NB4 (cell line): ENCODE results near the gene ALDH16A1.

Source experiments
- DNase-seq: peaks from one replicate; pipeline ENCODE4 v3.0.0; 2010; ENCODE audit warnings: low read depth
- H3K4me3 ChIP-seq: one replicate; pipeline ENCODE4 v1.5.1; 2011; ENCODE audit warnings: mild to moderate bottlenecking, low read depth, low read length, moderate library complexity
- MYC ChIP-seq: IDR thresholded peaks from 2 replicates; pipeline ENCODE4 v1.6.1; 2011; ENCODE audit warnings: low read depth, low read length
- POLR2A ChIP-seq: IDR thresholded peaks from 2 replicates; pipeline ENCODE4 v1.6.1; 2011; ENCODE audit warnings: mild to moderate bottlenecking; ENCODE audit not compliant: insufficient read length; ENCODE audit errors: extremely low read depth
- TF ChIP-seq, protein P1 (sequence below): IDR thresholded peaks from one replicate; pipeline ENCODE4 v1.5.1; 2012; ENCODE audit warnings: low read depth, low read length
- TF ChIP-seq, protein P2 (sequence below): IDR thresholded peaks from 2 replicates; pipeline ENCODE4 v1.6.1; 2011; ENCODE audit warnings: low read depth, low read length

The ALDH16A1 gene

GRCh38 chr19:49496574-49497008 is 43.6 kb downstream of the ALDH16A1 start:
- TF ChIP-seq, protein P1, sequence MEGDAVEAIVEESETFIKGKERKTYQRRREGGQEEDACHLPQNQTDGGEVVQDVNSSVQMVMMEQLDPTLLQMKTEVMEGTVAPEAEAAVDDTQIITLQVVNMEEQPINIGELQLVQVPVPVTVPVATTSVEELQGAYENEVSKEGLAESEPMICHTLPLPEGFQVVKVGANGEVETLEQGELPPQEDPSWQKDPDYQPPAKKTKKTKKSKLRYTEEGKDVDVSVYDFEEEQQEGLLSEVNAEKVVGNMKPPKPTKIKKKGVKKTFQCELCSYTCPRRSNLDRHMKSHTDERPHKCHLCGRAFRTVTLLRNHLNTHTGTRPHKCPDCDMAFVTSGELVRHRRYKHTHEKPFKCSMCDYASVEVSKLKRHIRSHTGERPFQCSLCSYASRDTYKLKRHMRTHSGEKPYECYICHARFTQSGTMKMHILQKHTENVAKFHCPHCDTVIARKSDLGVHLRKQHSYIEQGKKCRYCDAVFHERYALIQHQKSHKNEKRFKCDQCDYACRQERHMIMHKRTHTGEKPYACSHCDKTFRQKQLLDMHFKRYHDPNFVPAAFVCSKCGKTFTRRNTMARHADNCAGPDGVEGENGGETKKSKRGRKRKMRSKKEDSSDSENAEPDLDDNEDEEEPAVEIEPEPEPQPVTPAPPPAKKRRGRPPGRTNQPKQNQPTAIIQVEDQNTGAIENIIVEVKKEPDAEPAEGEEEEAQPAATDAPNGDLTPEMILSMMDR = no peak
- no peak for TF ChIP-seq POLR2A
- TF ChIP-seq, protein P2, sequence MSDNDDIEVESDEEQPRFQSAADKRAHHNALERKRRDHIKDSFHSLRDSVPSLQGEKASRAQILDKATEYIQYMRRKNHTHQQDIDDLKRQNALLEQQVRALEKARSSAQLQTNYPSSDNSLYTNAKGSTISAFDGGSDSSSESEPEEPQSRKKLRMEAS = no peak
- no peak for TF ChIP-seq MYC
- peak overlapping the region; percentile 100 for H3K4me3 ChIP-seq
- DNase-seq = no peak

DNA sequence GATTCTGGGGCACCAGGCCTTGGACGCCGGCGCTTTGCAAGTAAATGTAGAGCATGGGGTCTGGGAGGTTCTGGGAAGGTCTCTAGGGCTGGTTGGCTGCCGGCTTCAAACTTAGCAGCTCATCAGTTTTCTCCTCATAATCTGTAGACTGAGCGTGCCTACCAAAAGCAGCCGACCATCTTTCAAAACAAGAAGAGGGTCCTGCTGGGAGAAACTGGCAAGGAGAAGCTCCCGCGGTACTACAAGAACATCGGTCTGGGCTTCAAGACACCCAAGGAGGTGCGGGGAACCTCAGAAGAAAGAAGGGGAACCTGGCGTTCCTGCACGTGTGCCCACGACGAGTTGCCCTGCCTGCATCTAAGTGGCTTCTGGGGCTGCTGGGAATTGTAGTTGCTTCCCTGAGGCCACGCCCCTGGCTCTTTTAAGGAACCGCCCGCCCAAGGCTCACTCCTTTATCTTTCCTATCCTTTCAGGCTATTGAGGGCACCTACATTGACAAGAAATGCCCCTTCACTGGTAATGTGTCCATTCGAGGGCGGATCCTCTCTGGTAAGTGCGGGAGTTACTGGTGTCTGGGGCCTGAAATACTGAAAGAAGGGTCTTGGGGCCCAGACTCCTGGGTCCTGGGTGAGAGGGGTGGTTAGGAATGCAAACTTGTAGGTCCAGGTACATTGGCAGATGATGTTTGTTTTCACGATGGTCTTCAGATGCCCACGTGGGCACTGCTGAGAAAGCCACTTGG is 44.2 kb downstream of the ALDH16A1 start:
- peak; percentile 87 for DNase-seq
- TF ChIP-seq, protein P2 = peak; percentile 93
- TF ChIP-seq MYC = peak; percentile 95
- TF ChIP-seq, protein P1 = no peak
- TF ChIP-seq POLR2A = peak; percentile 38
- H3K4me3 ChIP-seq = peak overlapping the region; percentile 100

DNA sequence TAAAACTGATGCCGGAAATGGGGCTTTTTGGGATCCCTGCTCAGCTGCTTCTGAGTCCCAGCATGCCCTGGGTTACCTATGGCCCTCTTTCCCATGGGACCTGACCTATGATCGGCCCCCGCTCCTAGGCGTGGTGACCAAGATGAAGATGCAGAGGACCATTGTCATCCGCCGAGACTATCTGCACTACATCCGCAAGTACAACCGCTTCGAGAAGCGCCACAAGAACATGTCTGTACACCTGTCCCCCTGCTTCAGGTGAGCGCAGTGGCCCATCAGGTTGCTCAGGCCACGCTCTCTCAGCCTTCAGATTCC is 44.7 kb downstream of the ALDH16A1 start:
- H3K4me3 ChIP-seq = peak overlapping the region; percentile 100
- no peak for DNase-seq
- no peak for TF ChIP-seq MYC
- no peak for TF ChIP-seq POLR2A
- TF ChIP-seq, protein P2 = no peak

DNA sequence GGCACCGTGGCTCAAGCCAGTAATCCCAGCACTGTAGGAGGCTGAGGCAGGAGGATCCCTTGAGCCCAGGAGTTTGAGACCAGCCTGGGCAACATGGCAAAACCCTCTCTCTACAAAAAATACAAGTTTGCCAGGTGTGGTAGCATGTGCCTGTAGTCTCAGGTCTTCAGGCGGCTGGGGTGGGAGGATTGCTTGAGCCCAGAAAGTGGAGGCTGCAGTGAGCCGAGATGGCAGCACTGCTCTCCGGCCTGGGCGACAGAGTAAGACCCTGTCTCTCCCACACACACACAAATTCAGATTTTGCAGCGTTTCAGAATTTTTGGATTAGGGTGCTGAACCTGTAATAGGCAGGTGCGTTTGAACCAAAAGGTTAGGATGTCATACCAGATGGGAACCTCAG is 45.5 kb downstream of the ALDH16A1 start:
- no peak for TF ChIP-seq MYC
- TF ChIP-seq, protein P1 = no peak
- no peak for TF ChIP-seq POLR2A
- TF ChIP-seq, protein P2 = no peak
- no peak for DNase-seq
- peak overlapping the region; percentile 100 for H3K4me3 ChIP-seq

DNA sequence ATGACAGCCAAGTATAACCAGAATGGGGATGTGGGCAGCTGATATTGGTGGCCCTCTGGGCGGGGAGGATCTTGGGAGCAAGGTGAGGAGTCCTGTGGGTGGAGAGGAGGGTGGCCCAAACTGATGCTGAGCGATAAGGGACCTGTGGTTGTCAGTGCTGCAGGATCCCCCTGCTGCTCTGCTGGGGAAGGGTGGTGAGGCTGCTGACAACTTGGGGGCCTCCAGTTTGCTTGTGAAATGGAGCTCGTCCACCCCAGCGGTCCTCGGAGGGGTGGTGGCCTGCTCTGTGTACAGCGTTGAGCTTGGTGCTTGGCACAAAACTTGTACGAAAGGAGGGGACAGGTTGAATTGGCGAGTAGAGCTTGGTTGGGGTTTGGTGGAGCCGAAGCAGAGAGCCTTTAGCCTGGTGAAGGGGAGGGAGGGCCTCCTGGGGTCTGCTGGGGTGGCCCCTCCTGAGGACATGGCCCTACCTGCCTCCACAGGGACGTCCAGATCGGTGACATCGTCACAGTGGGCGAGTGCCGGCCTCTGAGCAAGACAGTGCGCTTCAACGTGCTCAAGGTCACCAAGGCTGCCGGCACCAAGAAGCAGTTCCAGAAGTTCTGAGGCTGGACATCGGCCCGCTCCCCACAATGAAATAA is 46.1 kb downstream of the ALDH16A1 start:
- TF ChIP-seq MYC (no peak), POLR2A (no peak)
- TF ChIP-seq, protein P1 = no peak
- TF ChIP-seq, protein P2 = no peak
- DNase-seq = no peak
- peak overlapping the region; percentile 100 for H3K4me3 ChIP-seq

- TF ChIP-seq MYC (no peak), POLR2A (no peak)
- TF ChIP-seq, protein P2 = no peak
- TF ChIP-seq, protein P1 = peak; percentile 42
- H3K4me3 ChIP-seq = no peak overlapping the region
- peak; percentile 67 for DNase-seq
Measured at GRCh38 chr19:49502866-49503581, 50.0 kb downstream of the ALDH16A1 start.
